PC-3 (cell line): ENCODE measurements around the gene RPL15.

ENCODE experiments used
- CTCF ChIP-seq: fragments of 300-600 bp; sonication (generic); conservative IDR thresholded peaks from 2 replicates; pipeline ENCODE4 v1.5.1; 2017; ENCODE audit warnings: antibody characterized with exemption, low read depth, mild to moderate bottlenecking, low read length
- EZH2 ChIP-seq: fragments of 300-600 bp; sonication (generic); IDR thresholded peaks from one replicate; pipeline ENCODE4 v1.6.1; 2017; ENCODE audit warnings: antibody characterized with exemption, mild to moderate bottlenecking, low read length; ENCODE audit not compliant: unreplicated experiment
- EZH2phosphoT487 ChIP-seq: fragments of 300-600 bp; sonication (generic); IDR thresholded peaks from 2 replicates; pipeline ENCODE4 v1.6.1; 2018; ENCODE audit warnings: mild to moderate bottlenecking, antibody characterized with exemption, low read length, borderline replicate concordance

- TF ChIP-seq EZH2phosphoT487: no peak
- no peak for TF ChIP-seq CTCF
- TF ChIP-seq EZH2: no peak
Measured at GRCh38 chr3:23876923-23877322, 40.0 kb upstream of the RPL15 start.
